Measurements from ENCODE around the gene MACROD2.

MACROD2 gene

GRCh38 chr20:14815340-14815739, 820.0 kb downstream of the MACROD2 start:
- DNase-seq (ENCODE audit: low spot score) = no peak

- DNase-seq (ENCODE audit: low spot score) = no peak
Observed at GRCh38 chr20:14816471-14816870, 821.2 kb downstream of the MACROD2 start.

GRCh38 chr20:14817101-14817500, 821.8 kb downstream of the MACROD2 start:
- no peak for DNase-seq (ENCODE audit: low spot score)

GRCh38 chr20:14820771-14821170, 825.5 kb downstream of the MACROD2 start:
- no peak for DNase-seq (ENCODE audit: low spot score)

- no peak for DNase-seq (ENCODE audit: low spot score)
Observed at GRCh38 chr20:14821251-14821650, 825.9 kb downstream of the MACROD2 start.

- DNase-seq (ENCODE audit: low spot score) = no peak
Observed at GRCh38 chr20:14824996-14825395, 829.7 kb downstream of the MACROD2 start.

- no peak for DNase-seq (ENCODE audit: low spot score)
Observed at GRCh38 chr20:14826543-14827313, 831.4 kb downstream of the MACROD2 start.

- no peak for DNase-seq (ENCODE audit: low spot score)
Observed at GRCh38 chr20:14828459-14828858, 833.1 kb downstream of the MACROD2 start.

GRCh38 chr20:14829906-14830305, 834.6 kb downstream of the MACROD2 start:
- DNase-seq (ENCODE audit: low spot score) = peak; percentile 10

- peak; percentile 11 for DNase-seq (ENCODE audit: low spot score)
Observed at GRCh38 chr20:14830466-14830865, 835.1 kb downstream of the MACROD2 start.

- DNase-seq (ENCODE audit: low spot score) = no peak
Observed at GRCh38 chr20:14830899-14831298, 835.6 kb downstream of the MACROD2 start.

GRCh38 chr20:14832630-14833029, 837.3 kb downstream of the MACROD2 start:
- DNase-seq (ENCODE audit: low spot score) = no peak

- DNase-seq (ENCODE audit: low spot score) = no peak
Observed at GRCh38 chr20:14838663-14839628, 843.6 kb downstream of the MACROD2 start.

- no peak for DNase-seq (ENCODE audit: low spot score)
Observed at GRCh38 chr20:14845199-14846160, 850.2 kb downstream of the MACROD2 start.

GRCh38 chr20:14848806-14849205, 853.5 kb downstream of the MACROD2 start:
- DNase-seq (ENCODE audit: low spot score) = no peak

GRCh38 chr20:14853079-14853478, 857.8 kb downstream of the MACROD2 start:
- no peak for DNase-seq (ENCODE audit: low spot score)

- DNase-seq (ENCODE audit: low spot score) = no peak
Observed at GRCh38 chr20:14855171-14855570, 859.9 kb downstream of the MACROD2 start.

GRCh38 chr20:14859627-14860026, 864.3 kb downstream of the MACROD2 start:
- no peak for DNase-seq (ENCODE audit: low spot score)

GRCh38 chr20:14860410-14860814, 865.1 kb downstream of the MACROD2 start:
- DNase-seq (ENCODE audit: low spot score) = no peak

- DNase-seq (ENCODE audit: low spot score) = no peak
Observed at GRCh38 chr20:14861028-14861699, 865.8 kb downstream of the MACROD2 start.

GRCh38 chr20:14865169-14865568, 869.9 kb downstream of the MACROD2 start:
- no peak for DNase-seq (ENCODE audit: low spot score)

Measured in germinal center (tissue), 1 donor.